ENCODE data around the gene LEMD2.
A peak's percentile ranks its signal among the peaks of the same experiment; 100 is the strongest.

Gene LEMD2

GRCh38 chr6:33791620-33792019 lies 2.7 kb upstream of the LEMD2 start:
- no peak for DNase-seq

GRCh38 chr6:33790910-33791309 lies 2.0 kb upstream of the LEMD2 start:
- no peak for DNase-seq

- no peak for DNase-seq
These were observed 1.4 kb upstream of the LEMD2 start for GRCh38 chr6:33790379-33790778.

- DNase-seq: no peak
These were observed 593 bp upstream of the LEMD2 start for GRCh38 chr6:33789550-33789895.

GRCh38 chr6:33787954-33788693 lies 806 bp downstream of the LEMD2 start:
- peak; percentile 56 for DNase-seq

- DNase-seq: no peak
These were observed 1.5 kb downstream of the LEMD2 start for GRCh38 chr6:33787346-33787953.

GRCh38 chr6:33786736-33787135 lies 2.2 kb downstream of the LEMD2 start:
- no peak for DNase-seq

GRCh38 chr6:33785778-33786177 lies 3.2 kb downstream of the LEMD2 start:
- no peak for DNase-seq

- DNase-seq: no peak
These were observed 4.1 kb downstream of the LEMD2 start for GRCh38 chr6:33784787-33785186.

- DNase-seq: no peak
These were observed 5.0 kb downstream of the LEMD2 start for GRCh38 chr6:33783781-33784520.

- no peak for DNase-seq
These were observed 6.4 kb downstream of the LEMD2 start for GRCh38 chr6:33782561-33782960.

- DNase-seq: no peak
These were observed 7.6 kb downstream of the LEMD2 start for GRCh38 chr6:33781131-33781975.

GRCh38 chr6:33779895-33780294 lies 9.0 kb downstream of the LEMD2 start:
- DNase-seq: no peak

GRCh38 chr6:33779290-33779689 lies 9.6 kb downstream of the LEMD2 start:
- no peak for DNase-seq

GRCh38 chr6:33778444-33779121 lies 10.3 kb downstream of the LEMD2 start:
- DNase-seq: no peak

GRCh38 chr6:33777398-33778388 lies 11.2 kb downstream of the LEMD2 start:
- no peak for DNase-seq

GRCh38 chr6:33776764-33777163 lies 12.2 kb downstream of the LEMD2 start:
- no peak for DNase-seq

- no peak for DNase-seq
These were observed 12.7 kb downstream of the LEMD2 start for GRCh38 chr6:33776186-33776585.

GRCh38 chr6:33774774-33775173 lies 14.2 kb downstream of the LEMD2 start:
- no peak for DNase-seq

- no peak for DNase-seq
These were observed 15.9 kb downstream of the LEMD2 start for GRCh38 chr6:33772902-33773472.
